H1 (cell line): Measurements from ENCODE around the gene MXD3.

Experiments
- POLR2AphosphoS5 ChIP-seq: IDR thresholded peaks from 2 replicates; pipeline ENCODE4 v1.6.1; 2011; ENCODE audit warnings: low read depth, low read length
- SIN3A ChIP-seq, 2 experiments: IDR thresholded peaks in 1 of 2; conservative IDR thresholded peaks in 1 of 2; 2 replicates each; pipeline ENCODE4 v1.6.1; 2011 to 2012; ENCODE audit warnings: low read length in 2 of 2, improper control_type of control experiment in 1 of 2, low read depth in 1 of 2, mild to moderate bottlenecking in 1 of 2

- TF ChIP-seq SIN3A (conservative IDR thresholded peaks at IDR 0.05 in 1 of 2, IDR thresholded peaks at IDR 0.05 in 1 of 2; ENCODE audit: low read depth in 1 of 2, low read length in 2 of 2) (no peak), POLR2AphosphoS5 (no peak)
These were observed 21.2 kb upstream of the MXD3 start for GRCh38 chr5:177332896-177333260.
